Breast epithelium (tissue), 4 donors: ENCODE results near the gene CAMKK2. TPM values are rescaled to one million over a fixed set of nuclear protein-coding genes. Genes with fewer than 3 reads are reported as not detected.

Experiments
- DNase-seq, 2 donors: peaks; one replicate each; pipeline ENCODE4 v3.0.0-alpha.2; 2019; ENCODE audit warnings: low spot score in 2 of 2
- H3K27ac ChIP-seq, 2 donors: fragments of 200-600 bp; sonication (generic) in 1 of 2; one replicate each; pipeline ENCODE4 v1.5.1; 2016 to 2019; ENCODE audit warnings: mild to moderate bottlenecking in 1 of 2
- H3K27me3 ChIP-seq, 2 donors: fragments of 200-600 bp; sonication (generic) in 1 of 2; one replicate each; pipeline versions ENCODE4 v1.5.1 to v1.6.0; 2017 to 2019; ENCODE audit warnings: control low read depth in 1 of 2, mild to moderate bottlenecking in 1 of 2
- H3K36me3 ChIP-seq: fragments of 200-600 bp; one replicate; pipeline ENCODE4 v1.5.1; 2019
- H3K4me1 ChIP-seq, 2 donors: fragments of 200-600 bp; sonication (generic); one replicate each; pipeline ENCODE4 v1.5.1; 2016 to 2019; ENCODE audit warnings: control low read depth in 1 of 2
- H3K4me3 ChIP-seq, 3 donors: fragments of 200-600 bp; sonication (generic); 1 replicate in 2 of 3; 2 replicates in 1 of 3; pipeline ENCODE4 v1.5.1; 2016 to 2019; ENCODE audit warnings: mild to moderate bottlenecking in 3 of 3, moderate library complexity in 2 of 3
- H3K9me3 ChIP-seq, 2 donors: fragments of 200-600 bp; sonication (generic) in 1 of 2; one replicate each; pipeline ENCODE4 v1.5.1; 2016 to 2019; ENCODE audit warnings: control low read depth in 1 of 2
- POLR2A ChIP-seq: fragments of 450-650 bp; IDR thresholded peaks from one replicate; pipeline ENCODE4 v1.6.1; 2016; ENCODE audit warnings: antibody characterized with exemption, mild to moderate bottlenecking, moderate library complexity
- POLR2AphosphoS5 ChIP-seq, 3 donors: sonication (generic); formaldehyde crosslinking; IDR thresholded peaks; one replicate each; pipeline ENCODE4 v1.6.1; 2017; ENCODE audit warnings: antibody characterized with exemption in 3 of 3
- intact Hi-C: fragments of 100-400 bp; cut with DNase I; formaldehyde crosslinking; loops from one replicate; pipeline ENCODE4 v1.15.1; 2023; ENCODE audit warnings: low total_unique reads
- total RNA-seq, 3 donors: library from RNA; depleted of rRNA; stranded (reverse); fragments of >200 nt; gene quantifications; one replicate each; pipeline ENCODE4 v1.1.0, GENCODE V29; 2016
- TF ChIP-seq, protein P1 (sequence below), 3 donors: fragments of 450-650 bp; IDR thresholded peaks; one replicate each; pipeline ENCODE4 v1.5.1; 2016 to 2017; ENCODE audit warnings: antibody characterized with exemption in 3 of 3, mild to moderate bottlenecking in 3 of 3, moderate library complexity in 3 of 3

The CAMKK2 gene
- total RNA-seq, 3 donors from 2014 or later = 27.4 to 32.0 (median 29.2) TPM

GRCh38 chr12:121248622-121249021 is 47.9 kb downstream of the CAMKK2 start:
- H3K36me3 ChIP-seq = peaks cover 7% of the 10 kb centered on the region
- DNase-seq = no peak

GRCh38 chr12:121246893-121247557 is 49.5 kb downstream of the CAMKK2 start:
- intact Hi-C loops = no loop called here
- H3K27me3 ChIP-seq = no peaks in the 10 kb centered on the region
- no peaks in the 10 kb centered on the region for H3K4me1 ChIP-seq
- no peak overlapping the region for H3K27ac ChIP-seq
- no peaks in the 10 kb centered on the region for H3K9me3 ChIP-seq
- H3K36me3 ChIP-seq = no peaks in the 10 kb centered on the region
- no peak overlapping the region for H3K4me3 ChIP-seq
- TF ChIP-seq, protein P1, sequence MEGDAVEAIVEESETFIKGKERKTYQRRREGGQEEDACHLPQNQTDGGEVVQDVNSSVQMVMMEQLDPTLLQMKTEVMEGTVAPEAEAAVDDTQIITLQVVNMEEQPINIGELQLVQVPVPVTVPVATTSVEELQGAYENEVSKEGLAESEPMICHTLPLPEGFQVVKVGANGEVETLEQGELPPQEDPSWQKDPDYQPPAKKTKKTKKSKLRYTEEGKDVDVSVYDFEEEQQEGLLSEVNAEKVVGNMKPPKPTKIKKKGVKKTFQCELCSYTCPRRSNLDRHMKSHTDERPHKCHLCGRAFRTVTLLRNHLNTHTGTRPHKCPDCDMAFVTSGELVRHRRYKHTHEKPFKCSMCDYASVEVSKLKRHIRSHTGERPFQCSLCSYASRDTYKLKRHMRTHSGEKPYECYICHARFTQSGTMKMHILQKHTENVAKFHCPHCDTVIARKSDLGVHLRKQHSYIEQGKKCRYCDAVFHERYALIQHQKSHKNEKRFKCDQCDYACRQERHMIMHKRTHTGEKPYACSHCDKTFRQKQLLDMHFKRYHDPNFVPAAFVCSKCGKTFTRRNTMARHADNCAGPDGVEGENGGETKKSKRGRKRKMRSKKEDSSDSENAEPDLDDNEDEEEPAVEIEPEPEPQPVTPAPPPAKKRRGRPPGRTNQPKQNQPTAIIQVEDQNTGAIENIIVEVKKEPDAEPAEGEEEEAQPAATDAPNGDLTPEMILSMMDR (IDR thresholded peaks at IDR 0.05) = no peak
- TF ChIP-seq POLR2A (no peak), POLR2AphosphoS5 (IDR thresholded peaks at IDR 0.05) (no peak)
- no peak for DNase-seq

More at GRCh38 chr12:121248622-121249021, 47.9 kb downstream of the CAMKK2 start:
- Histone ChIP-seq H3K4me3 (no peak overlapping the region), H3K9me3 (no peaks in the 10 kb centered on the region), H3K27me3 (no peaks in the 10 kb centered on the region), H3K4me1 (no peaks in the 10 kb centered on the region), H3K27ac (no peak overlapping the region)
- intact Hi-C loops = no loop called here
- TF ChIP-seq POLR2A (no peak), POLR2AphosphoS5 (IDR thresholded peaks at IDR 0.05) (no peak)
- TF ChIP-seq, protein P1 (IDR thresholded peaks at IDR 0.05) = no peak

- intact Hi-C loops = no loop called here
- no peak for DNase-seq
- no peak overlapping the region for H3K27ac ChIP-seq
- no peaks in the 10 kb centered on the region for H3K9me3 ChIP-seq
- H3K27me3 ChIP-seq = no peaks in the 10 kb centered on the region
- no peaks in the 10 kb centered on the region for H3K4me1 ChIP-seq
- no peaks in the 10 kb centered on the region for H3K36me3 ChIP-seq
- no peak overlapping the region for H3K4me3 ChIP-seq
- no peak for TF ChIP-seq POLR2A
- no peak for TF ChIP-seq POLR2AphosphoS5 (IDR thresholded peaks at IDR 0.05)
- TF ChIP-seq, protein P1 (IDR thresholded peaks at IDR 0.05) = no peak
Measured at GRCh38 chr12:121245951-121246350, 50.6 kb downstream of the CAMKK2 start.

GRCh38 chr12:121245031-121245430 is 51.5 kb downstream of the CAMKK2 start:
- Histone ChIP-seq H3K4me3 (no peak overlapping the region), H3K36me3 (no peaks in the 10 kb centered on the region), H3K4me1 (no peaks in the 10 kb centered on the region), H3K27ac (no peak overlapping the region), H3K9me3 (no peaks in the 10 kb centered on the region), H3K27me3 (no peaks in the 10 kb centered on the region)
- intact Hi-C loops = no loop called here
- DNase-seq = no peak
- no peak for TF ChIP-seq POLR2AphosphoS5 (IDR thresholded peaks at IDR 0.05)
- no peak for TF ChIP-seq POLR2A
- TF ChIP-seq, protein P1 (IDR thresholded peaks at IDR 0.05) = no peak

- DNase-seq = no peak
- Histone ChIP-seq H3K27me3 (no peaks in the 10 kb centered on the region), H3K4me3 (peak overlapping the region in 2 of 3 donors; percentile 46 to 63), H3K9me3 (no peaks in the 10 kb centered on the region), H3K4me1 (no peaks in the 10 kb centered on the region), H3K27ac (peak overlapping the region; percentile 80 to 84), H3K36me3 (no peaks in the 10 kb centered on the region)
- TF ChIP-seq, protein P1 (IDR thresholded peaks at IDR 0.05) = no peak
- no peak for TF ChIP-seq POLR2A
- TF ChIP-seq POLR2AphosphoS5 (IDR thresholded peaks at IDR 0.05) = no peak
- intact Hi-C loops = no loop called here
Measured at GRCh38 chr12:121241156-121241970, 55.1 kb downstream of the CAMKK2 start.
